Kidney capillary endothelial cell (primary cell): ENCODE results near the gene HLCS.

Source experiments
- DNase-seq: peaks from one replicate; pipeline ENCODE4 v3.0.0-alpha.2; 2018; ENCODE audit warnings: low spot score

The HLCS gene

DNA sequence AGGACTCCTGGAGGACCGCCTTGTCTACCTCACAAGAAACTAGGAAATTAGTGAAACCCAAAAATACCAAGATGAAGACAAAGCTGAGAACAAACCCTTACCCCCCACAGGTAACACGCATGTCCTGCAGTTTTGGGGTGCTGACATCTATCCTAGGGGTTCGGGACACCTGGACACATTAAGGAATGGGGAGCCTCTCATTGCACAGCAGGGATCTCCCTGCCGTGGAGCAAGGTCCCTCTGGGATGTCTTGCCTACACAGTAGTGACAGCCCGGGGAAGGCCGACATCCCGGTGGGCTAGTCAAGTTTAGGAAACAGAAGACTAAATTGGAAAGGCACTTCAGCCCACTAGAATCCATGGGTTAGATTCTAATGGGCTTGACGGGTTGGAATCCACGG, 223.0 kb downstream of the HLCS start:
- DNase-seq = no peak

DNA sequence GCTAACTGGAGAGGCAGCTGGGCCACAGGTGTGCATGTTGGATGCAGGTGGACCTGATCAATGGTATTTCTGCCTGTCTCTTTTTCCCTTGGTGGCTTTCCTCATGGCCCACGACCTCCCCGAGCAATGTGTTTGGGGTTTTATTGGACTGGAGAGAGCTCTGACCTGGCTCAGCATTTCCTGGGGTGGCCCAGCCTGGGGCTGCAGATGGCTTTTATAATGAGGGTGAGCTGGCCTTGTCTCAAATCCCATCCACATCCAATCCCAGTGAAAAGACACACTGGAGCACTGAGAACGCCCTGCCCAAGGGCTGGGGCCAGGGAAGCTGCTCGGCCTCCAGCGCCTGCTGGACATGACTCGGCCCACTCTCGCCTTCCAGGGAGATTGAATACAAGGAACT, 223.5 kb downstream of the HLCS start:
- DNase-seq = no peak

GRCh38 chr21:36741506-36741905, 225.0 kb downstream of the HLCS start:
- DNase-seq = no peak

DNA sequence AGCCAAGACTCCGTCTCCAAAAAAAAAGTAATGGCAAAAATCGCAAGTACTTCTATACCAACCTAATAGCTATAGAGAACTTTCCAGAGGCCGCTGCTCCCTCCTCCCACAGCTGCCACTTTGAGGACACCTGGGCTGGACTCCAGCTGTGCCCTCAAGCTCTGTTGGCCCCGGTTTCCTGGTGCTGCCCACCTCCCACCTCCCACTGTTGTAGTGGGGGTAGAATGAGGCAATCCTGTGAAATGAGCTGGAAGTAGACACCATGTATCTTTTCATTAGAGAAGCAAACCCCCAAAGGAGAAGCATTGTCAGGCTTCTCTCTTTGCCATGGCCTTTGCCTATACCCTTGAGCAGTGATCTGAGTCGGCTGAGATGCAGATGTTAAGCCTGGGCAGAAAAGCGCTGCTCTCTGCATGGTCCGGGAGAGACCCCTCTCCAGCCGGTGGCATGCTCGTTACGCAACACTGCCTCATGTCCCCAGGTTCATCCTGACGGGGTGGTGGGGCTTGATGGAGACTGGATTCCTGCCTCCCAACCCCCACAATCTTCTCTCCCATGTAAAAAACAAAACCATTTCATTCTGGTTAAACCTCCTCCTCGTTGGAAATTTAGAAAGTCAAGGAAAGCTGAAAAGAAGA, 227.9 kb downstream of the HLCS start:
- no peak for DNase-seq

GRCh38 chr21:36735724-36736320, 230.6 kb downstream of the HLCS start:
- DNase-seq = no peak

- no peak for DNase-seq
These were observed 231.3 kb downstream of the HLCS start for GRCh38 chr21:36735201-36735515.

DNA sequence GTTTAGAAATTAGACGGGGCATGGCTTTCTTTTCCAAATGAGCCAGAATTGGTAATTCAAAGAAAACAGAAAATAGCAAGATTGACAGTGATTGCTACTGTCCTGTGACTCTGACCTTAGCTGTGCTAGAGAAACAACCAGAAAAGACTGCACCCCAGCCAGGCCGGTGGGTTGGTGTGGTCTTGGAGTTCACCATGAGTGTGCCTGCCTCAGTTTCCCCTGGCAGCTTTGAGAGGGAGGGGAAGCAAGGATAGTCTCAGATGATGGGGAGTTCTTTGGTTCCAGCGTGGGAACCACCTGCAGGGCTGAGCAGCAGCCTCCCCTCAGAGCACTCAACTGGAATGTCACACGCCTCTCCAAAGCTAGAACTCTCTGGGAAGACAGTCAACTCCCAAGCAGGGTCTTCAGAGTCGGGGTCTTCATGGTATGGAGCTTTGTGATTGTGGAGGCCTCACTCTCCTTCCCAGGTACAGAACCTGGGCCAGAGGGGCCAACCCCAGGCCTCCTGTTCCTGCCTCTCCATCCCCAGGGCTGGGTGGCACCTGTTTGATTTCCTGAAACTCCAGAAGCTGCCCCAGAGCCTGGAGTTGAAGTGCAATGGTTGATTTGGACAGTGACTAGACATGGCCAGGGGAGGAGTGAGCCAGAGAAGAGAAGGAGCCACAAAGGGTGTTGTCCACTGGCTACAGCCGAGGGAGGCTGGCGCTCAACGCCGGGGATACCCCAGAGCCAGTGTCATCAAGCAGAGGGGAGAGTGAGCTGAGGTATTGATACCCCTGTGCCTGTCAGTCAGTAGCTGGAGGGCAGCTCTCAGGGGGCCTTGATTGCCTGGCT, 231.9 kb downstream of the HLCS start:
- no peak for DNase-seq

DNA sequence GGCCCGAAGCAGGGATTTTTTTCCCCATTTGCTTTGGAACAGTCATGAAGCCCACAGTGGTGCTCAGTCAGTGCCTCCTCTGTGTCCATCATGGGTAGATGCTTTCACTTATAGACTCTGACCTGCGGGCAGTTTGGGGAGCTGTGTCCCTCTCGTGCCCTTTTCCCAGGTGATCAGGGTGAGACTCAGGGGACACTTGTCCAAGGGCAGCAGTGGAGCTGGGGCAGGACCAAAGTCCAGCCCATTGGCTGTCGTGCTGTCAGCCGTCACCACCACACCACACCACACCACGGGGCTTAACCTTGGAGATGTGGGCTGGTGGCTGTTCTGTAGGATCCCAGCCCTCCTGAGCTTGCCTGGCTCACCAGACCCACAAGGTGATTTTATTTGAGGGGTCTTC, 232.6 kb downstream of the HLCS start:
- DNase-seq = no peak

GRCh38 chr21:36732761-36733160, 233.7 kb downstream of the HLCS start:
- no peak for DNase-seq

DNA sequence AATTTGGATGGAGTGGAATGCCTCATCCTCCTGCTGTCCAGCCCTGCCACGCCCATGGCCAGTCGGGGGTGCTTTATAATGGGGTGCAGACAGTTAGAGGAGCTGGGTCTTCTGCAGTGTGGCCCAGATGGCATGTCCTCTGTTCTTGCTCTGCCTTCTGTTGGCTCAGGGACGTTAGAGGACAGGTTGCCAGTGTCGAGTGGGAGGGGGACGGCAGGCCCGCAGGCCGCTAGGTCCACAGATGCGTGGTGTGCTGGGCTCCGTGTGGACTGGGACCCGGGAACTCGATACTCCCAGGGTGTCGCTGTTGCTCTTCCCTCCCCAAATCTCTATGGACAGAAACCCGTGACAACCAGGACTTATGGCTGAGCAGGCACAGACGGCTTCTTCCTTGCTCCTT, 234.3 kb downstream of the HLCS start:
- no peak for DNase-seq

DNA sequence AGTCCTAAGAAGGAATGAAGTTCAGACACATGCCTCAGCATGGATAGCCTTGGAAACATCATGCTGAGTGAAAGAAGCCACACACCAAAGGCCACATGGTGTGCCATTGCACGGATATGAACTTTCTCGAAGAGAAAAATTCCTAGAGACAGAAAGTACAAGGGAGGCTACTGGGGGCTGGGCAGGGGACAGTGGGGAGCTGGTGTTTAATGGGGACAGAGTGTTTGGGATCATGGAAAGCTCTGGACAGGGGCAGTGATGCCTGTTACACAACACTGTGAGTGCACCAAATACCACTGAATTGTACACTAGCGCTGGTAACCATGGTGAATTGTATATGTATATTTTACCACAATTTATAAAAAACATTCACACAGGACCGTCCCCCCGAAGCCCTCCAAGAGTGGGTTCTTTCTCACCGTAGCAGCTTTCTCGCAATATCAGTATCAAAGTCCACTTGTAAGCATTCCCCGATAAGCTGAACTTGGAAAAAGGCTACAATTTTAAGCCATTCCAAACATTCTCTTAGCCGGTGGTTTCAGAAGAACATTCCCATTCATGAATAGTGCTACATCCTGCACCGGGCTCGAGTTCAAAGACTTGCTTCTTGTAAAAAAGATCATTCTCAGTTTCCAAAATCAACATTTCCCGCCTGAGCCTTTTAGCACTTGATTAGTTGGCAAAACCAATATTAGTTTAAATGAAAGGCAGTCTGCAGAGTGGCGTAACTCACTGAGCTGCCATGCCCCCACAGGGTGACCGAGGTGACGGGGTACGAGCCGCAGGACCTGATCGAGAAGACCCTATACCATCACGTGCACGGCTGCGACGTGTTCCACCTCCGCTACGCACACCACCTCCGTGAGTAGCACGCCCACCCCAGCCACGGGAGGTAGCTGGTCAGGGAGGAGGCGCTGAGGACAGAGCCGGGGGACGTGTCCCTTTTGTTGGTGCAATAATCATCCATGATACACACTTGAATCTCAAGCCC, 235.9 kb downstream of the HLCS start:
- no peak for DNase-seq

GRCh38 chr21:36729310-36729970, 237.0 kb downstream of the HLCS start:
- no peak for DNase-seq

- DNase-seq = no peak
These were observed 237.9 kb downstream of the HLCS start for GRCh38 chr21:36728371-36729111.

- no peak for DNase-seq
These were observed 238.6 kb downstream of the HLCS start for GRCh38 chr21:36727866-36728265.

DNA sequence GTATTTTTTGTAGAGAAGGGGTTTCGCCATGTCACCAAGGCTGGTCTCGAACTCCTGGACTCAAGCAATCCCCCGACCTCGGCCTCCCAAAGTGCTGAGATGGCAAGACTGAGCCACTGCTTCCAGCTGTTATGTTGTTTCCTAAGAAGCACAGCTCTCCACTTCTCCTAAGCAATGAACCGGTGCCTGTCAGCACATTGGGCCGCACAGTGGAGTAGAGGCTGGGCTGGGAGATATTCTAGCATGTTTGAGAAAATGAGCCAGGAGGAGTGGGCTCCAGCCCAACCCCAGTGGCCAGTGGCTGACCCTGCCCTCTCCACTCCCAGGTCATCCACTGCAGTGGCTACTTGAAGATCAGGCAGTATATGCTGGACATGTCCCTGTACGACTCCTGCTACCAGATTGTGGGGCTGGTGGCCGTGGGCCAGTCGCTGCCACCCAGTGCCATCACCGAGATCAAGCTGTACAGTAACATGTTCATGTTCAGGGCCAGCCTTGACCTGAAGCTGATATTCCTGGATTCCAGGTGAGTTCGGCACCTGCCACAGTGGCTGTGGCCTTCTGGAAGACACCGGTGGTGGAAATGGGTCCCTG, 240.6 kb downstream of the HLCS start:
- DNase-seq = no peak

DNA sequence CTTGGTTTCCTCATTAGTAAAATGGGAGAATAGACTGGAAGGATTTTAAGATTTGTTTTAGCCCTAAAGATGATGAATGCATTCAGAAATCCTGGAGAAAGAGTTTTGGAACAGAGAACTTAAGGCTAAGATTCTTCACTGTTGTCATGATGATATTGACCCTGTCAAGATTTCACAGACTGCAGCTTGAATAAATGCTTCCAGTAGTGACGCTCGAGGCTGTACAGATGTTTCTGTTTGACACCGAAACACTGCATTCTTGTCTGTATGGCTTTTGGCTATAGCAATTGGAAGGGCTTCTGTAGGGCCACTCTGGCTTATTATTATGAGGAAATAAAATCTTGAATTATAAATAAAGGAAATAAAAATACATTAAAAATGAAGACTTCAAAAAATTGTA, 241.8 kb downstream of the HLCS start:
- DNase-seq = no peak

- DNase-seq = no peak
These were observed 243.0 kb downstream of the HLCS start for GRCh38 chr21:36723371-36723881.

DNA sequence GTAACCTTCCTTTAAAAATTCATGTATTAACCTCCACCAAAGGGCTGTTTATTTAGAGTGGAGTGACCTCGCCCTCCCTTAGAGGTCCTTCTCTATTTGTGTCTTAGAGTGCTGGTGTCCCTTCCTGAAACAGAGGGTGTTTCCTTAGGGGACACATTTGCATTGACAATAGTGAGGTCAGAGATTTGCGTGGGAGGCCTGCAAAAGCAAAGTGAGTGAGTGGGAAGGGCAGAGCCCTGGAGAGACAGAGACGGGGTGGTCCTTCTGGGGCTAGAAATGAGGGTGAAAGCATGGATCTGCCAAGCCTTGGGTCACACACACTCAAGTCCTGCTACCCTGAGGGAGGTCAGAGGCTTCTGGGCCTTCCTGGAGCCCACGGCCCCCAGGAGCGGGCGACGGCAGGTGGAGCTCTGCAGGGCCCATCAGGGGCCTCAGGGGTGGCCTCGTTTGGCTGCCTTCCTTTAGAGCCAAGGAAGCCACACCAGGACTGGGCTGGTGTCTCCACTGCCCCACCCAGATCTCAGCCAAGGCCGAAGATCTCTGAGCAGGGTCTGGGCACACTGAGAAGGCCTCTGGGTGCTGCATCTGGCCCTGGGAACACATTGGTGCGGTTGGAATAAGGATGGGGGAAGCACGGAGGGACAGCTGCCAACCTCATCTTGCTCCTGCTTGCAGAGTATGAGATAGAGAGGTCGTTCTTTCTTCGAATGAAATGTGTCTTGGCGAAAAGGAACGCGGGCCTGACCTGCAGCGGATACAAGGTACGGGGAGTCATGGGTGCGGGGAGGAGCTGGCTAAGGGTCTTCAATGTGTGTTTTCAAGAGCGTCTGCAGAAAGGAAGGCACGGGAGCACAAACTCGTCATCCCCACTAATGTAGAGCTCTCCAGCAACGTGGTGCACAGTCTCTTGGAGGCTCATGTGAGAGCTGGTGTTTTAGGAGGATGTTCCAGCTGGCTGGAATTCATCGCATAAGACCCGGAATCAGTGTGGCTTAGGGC, 243.8 kb downstream of the HLCS start:
- DNase-seq = no peak

DNA sequence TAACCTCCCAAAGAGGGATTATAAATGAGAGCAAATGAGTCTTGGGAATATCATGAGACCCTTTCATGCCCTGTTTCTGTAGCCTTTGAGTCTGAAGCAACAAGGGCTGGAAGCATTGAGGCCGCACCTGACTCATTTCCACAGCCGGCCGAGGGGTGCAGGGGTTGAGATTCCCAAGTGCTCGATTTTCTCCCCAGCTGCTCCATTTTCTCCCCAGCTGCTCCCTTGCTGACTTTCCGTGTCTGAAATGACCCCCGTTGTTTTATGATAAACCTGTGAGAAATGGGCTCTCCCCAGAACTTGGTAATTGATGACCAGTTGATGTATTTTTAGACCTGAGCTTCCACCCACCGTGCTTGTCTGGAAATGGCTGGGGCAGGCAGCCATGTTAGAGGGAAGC, 244.7 kb downstream of the HLCS start:
- no peak for DNase-seq
